GM20431 (cell line): Measurements from ENCODE around the gene HMCN1.

Source experiments
- in situ Hi-C: fragments of 300-500 bp; cut with MseI, MboI; formaldehyde crosslinking; loops from one replicate; pipeline ENCODE4 v1.15.0; 2020; ENCODE audit warnings: low sequenced_read_pairs; ENCODE audit not compliant: unreplicated experiment

Gene HMCN1

GRCh38 chr1:186054932-186055331 is 320.7 kb downstream of the HMCN1 start:
- in situ Hi-C loops, result no loop called here

GRCh38 chr1:186055846-186056245 is 321.7 kb downstream of the HMCN1 start:
- in situ Hi-C loops, result no loop called here

- in situ Hi-C loops, result no loop called here
Measured at GRCh38 chr1:186057086-186057485, 322.9 kb downstream of the HMCN1 start.

- in situ Hi-C loops, result no loop called here
Measured at GRCh38 chr1:186059311-186059710, 325.1 kb downstream of the HMCN1 start.

- in situ Hi-C loops, result no loop called here
Measured at GRCh38 chr1:186059752-186060151, 325.6 kb downstream of the HMCN1 start.

GRCh38 chr1:186060226-186060625 is 326.0 kb downstream of the HMCN1 start:
- in situ Hi-C loops, result no loop called here

- in situ Hi-C loops, result no loop called here
Measured at GRCh38 chr1:186063091-186063657, 329.0 kb downstream of the HMCN1 start.

- in situ Hi-C loops, result no loop called here
Measured at GRCh38 chr1:186066411-186066810, 332.2 kb downstream of the HMCN1 start.

- in situ Hi-C loops, result no loop called here
Measured at GRCh38 chr1:186073697-186074096, 339.5 kb downstream of the HMCN1 start.

GRCh38 chr1:186076006-186076405 is 341.8 kb downstream of the HMCN1 start:
- in situ Hi-C loops, result no loop called here

- in situ Hi-C loops, result no loop called here
Measured at GRCh38 chr1:186078245-186078644, 344.1 kb downstream of the HMCN1 start.

- in situ Hi-C loops, result no loop called here
Measured at GRCh38 chr1:186079084-186079684, 345.0 kb downstream of the HMCN1 start.

GRCh38 chr1:186082235-186082937 is 348.2 kb downstream of the HMCN1 start:
- in situ Hi-C loops, result no loop called here

- in situ Hi-C loops, result no loop called here
Measured at GRCh38 chr1:186086583-186086982, 352.4 kb downstream of the HMCN1 start.

- in situ Hi-C loops, result no loop called here
Measured at GRCh38 chr1:186089940-186090339, 355.7 kb downstream of the HMCN1 start.

- in situ Hi-C loops, result no loop called here
Measured at GRCh38 chr1:186091222-186091720, 357.1 kb downstream of the HMCN1 start.

GRCh38 chr1:186093437-186093836 is 359.2 kb downstream of the HMCN1 start:
- in situ Hi-C loops, result no loop called here

- in situ Hi-C loops, result no loop called here
Measured at GRCh38 chr1:186094172-186094571, 360.0 kb downstream of the HMCN1 start.

GRCh38 chr1:186099336-186100104 is 365.3 kb downstream of the HMCN1 start:
- in situ Hi-C loops, result no loop called here

GRCh38 chr1:186102107-186102506 is 367.9 kb downstream of the HMCN1 start:
- in situ Hi-C loops, result no loop called here
